ENCODE results near the gene TIMELESS. TPM values are rescaled to one million over a fixed set of nuclear protein-coding genes. Genes with fewer than 3 reads are reported as not detected.

TIMELESS gene
- total and polyA plus RNA-seq, 4 donors = 7.3 to 11.2 (median 9.0) TPM

DNA sequence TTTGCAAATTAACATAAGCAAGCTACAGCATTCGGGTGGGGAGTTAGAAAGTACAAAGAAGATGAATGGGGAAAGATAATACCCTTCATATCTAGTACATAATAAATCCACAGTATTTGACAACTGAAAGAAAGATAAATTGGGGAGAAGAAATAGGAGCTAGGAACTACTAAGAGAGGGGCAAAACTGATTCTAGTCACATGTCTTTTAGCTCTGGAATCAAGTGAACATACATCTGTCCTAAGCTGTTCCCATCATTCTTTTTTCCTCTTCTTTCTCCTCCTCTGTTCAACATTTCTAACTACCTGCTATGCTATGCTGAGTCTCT, 71.3 kb downstream of the TIMELESS start:
- no peaks in the 10 kb centered on the region for H3K27me3 ChIP-seq (ENCODE audit: control insufficient read depth in 3 of 3, insufficient read depth in 3 of 3, low read length in 2 of 3)
- DNase-seq (no peak), ATAC-seq (ENCODE audit: insufficient read depth, low FRiP score) (no peak)
- H3K4me1 ChIP-seq (ENCODE audit: control insufficient read depth in 5 of 5, insufficient read depth in 5 of 5, low read length in 5 of 5) = no peaks in the 10 kb centered on the region
- no peaks in the 10 kb centered on the region for H3K36me3 ChIP-seq (ENCODE audit: control insufficient read depth in 4 of 4, insufficient read depth in 4 of 4, low read length in 4 of 4)
- H3K4me3 ChIP-seq = no peak overlapping the region
- WGBS, 2 donors = 47 to 69% methylated on average over 1 of the region's 1 CpG
- H3K27ac ChIP-seq (ENCODE audit: low read depth in 1 of 2, low read length in 1 of 2) = no peak overlapping the region
- TF ChIP-seq CTCF (IDR thresholded peaks at IDR 0.05; ENCODE audit: control extremely low read depth, extremely low read depth) = no peak
- no peaks in the 10 kb centered on the region for H3K9me3 ChIP-seq (ENCODE audit: control insufficient read depth in 4 of 4, insufficient read depth in 3 of 4, low read length in 3 of 4)
- H3K9ac ChIP-seq (ENCODE audit: insufficient read depth in 1 of 2, low read length in 2 of 2) = no peak overlapping the region

- ATAC-seq (ENCODE audit: insufficient read depth, low FRiP score) (no peak), DNase-seq (no peak)
- no peaks in the 10 kb centered on the region for H3K4me1 ChIP-seq (ENCODE audit: control insufficient read depth in 5 of 5, insufficient read depth in 5 of 5, low read length in 5 of 5)
- H3K9me3 ChIP-seq (ENCODE audit: control insufficient read depth in 4 of 4, insufficient read depth in 3 of 4, low read length in 3 of 4) = no peaks in the 10 kb centered on the region
- no peak overlapping the region for H3K4me3 ChIP-seq
- H3K27me3 ChIP-seq (ENCODE audit: control insufficient read depth in 3 of 3, insufficient read depth in 3 of 3, low read length in 2 of 3) = no peaks in the 10 kb centered on the region
- WGBS, 2 donors = 72 to 74% methylated on average over 4 of the region's 4 CpGs
- H3K36me3 ChIP-seq (ENCODE audit: control insufficient read depth in 4 of 4, insufficient read depth in 4 of 4, low read length in 4 of 4) = no peaks in the 10 kb centered on the region
- no peak for TF ChIP-seq CTCF (IDR thresholded peaks at IDR 0.05; ENCODE audit: control extremely low read depth, extremely low read depth)
- no peak overlapping the region for H3K9ac ChIP-seq (ENCODE audit: insufficient read depth in 1 of 2, low read length in 2 of 2)
- H3K27ac ChIP-seq (ENCODE audit: low read depth in 1 of 2, low read length in 1 of 2) = no peak overlapping the region
These were observed 71.8 kb downstream of the TIMELESS start for GRCh38 chr12:56377310-56377988.

DNA sequence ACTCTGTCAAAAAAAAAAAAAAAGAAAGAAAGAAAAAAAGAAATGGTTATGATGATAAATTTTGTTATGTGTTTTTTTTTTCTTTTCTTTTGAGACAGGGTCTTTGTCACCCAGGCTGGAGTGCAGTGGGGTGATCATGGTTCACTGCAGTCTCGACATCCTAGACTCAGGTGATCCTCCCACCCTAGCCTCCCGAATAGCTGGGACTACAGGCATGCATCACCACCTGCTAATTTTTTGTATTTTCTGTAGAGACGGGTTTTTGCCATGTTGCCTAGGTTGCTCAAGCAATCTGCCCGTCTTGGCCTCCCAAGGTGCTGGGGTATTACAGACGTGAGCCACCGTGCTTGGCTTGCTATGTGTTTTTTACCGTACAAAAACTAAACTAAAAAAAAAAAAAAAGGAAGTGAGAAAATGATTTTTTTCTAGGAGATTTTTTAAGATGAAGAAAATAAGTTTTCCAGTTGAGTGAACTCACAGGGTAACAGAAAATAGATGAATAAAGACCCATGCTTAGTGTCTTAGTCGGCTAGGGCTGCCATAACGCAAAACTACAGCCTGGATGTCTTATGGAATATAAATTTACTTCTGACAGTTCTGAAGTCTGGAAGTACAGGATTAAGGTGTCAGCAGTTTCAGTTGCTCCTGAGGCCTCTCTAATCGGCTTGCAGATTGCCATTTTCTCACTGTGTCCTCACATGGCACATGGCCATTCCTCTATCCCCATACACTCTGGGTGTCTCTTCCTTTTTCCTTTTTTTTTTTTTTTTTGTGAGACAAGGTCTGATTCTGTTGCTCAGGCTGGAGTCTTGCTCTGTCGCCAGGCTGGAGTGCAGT, 73.4 kb downstream of the TIMELESS start:
- no peak overlapping the region for H3K27ac ChIP-seq (ENCODE audit: low read depth in 1 of 2, low read length in 1 of 2)
- WGBS, 2 donors = 73 to 81% methylated on average over 11 of the region's 11 CpGs
- no peak overlapping the region for H3K4me3 ChIP-seq
- no peaks in the 10 kb centered on the region for H3K9me3 ChIP-seq (ENCODE audit: control insufficient read depth in 4 of 4, insufficient read depth in 3 of 4, low read length in 3 of 4)
- no peaks in the 10 kb centered on the region for H3K36me3 ChIP-seq (ENCODE audit: control insufficient read depth in 4 of 4, insufficient read depth in 4 of 4, low read length in 4 of 4)
- ATAC-seq (ENCODE audit: insufficient read depth, low FRiP score) = no peak
- H3K9ac ChIP-seq (ENCODE audit: insufficient read depth in 1 of 2, low read length in 2 of 2) = no peak overlapping the region
- DNase-seq = no peak
- H3K27me3 ChIP-seq (ENCODE audit: control insufficient read depth in 3 of 3, insufficient read depth in 3 of 3, low read length in 2 of 3) = no peaks in the 10 kb centered on the region
- TF ChIP-seq CTCF (IDR thresholded peaks at IDR 0.05; ENCODE audit: control extremely low read depth, extremely low read depth) = no peak
- H3K4me1 ChIP-seq (ENCODE audit: control insufficient read depth in 5 of 5, insufficient read depth in 5 of 5, low read length in 5 of 5) = no peaks in the 10 kb centered on the region
